Testis (tissue), 3 donors: ENCODE results near the gene NNAT. TPM values are rescaled to one million over a fixed set of nuclear protein-coding genes. Genes with fewer than 3 reads are reported as not detected.
A peak's percentile ranks its signal among the peaks of the same experiment; 100 is the strongest.

Experiments used
- DNase-seq: peaks from one replicate; pipeline ENCODE4 v3.0.0-alpha.2; 2019
- H3K27ac ChIP-seq, 2 donors: fragments of 200-600 bp; sonication (generic); one replicate each; pipeline ENCODE4 v1.5.1; 2019
- H3K27me3 ChIP-seq: fragments of 200-600 bp; sonication (generic); one replicate; pipeline ENCODE4 v1.5.1; 2019
- H3K36me3 ChIP-seq: fragments of 200-600 bp; sonication (generic); one replicate; pipeline ENCODE4 v1.5.1; 2017; ENCODE audit warnings: low read depth; ENCODE audit errors: missing control alignments
- H3K4me1 ChIP-seq: fragments of 200-600 bp; sonication (generic); one replicate; pipeline ENCODE4 v1.5.1; 2019
- H3K4me3 ChIP-seq, 2 donors: fragments of 200-600 bp; sonication (generic); one replicate each; pipeline ENCODE4 v1.5.1; 2017 to 2019
- H3K9me3 ChIP-seq: fragments of 200-600 bp; sonication (generic); one replicate; pipeline ENCODE4 v1.5.1; 2017
- CTCF ChIP-seq, 3 experiments: fragments of 450-650 bp in 2 of 3; fragments of 200-600 bp in 1 of 3; sonication (generic) in 1 of 3; IDR thresholded peaks; one replicate each; pipeline ENCODE4 v1.5.1; 2016 to 2019; ENCODE audit warnings: antibody characterized with exemption in 3 of 3, mild to moderate bottlenecking in 2 of 3, moderate library complexity in 1 of 3
- POLR2A ChIP-seq: fragments of 450-650 bp; IDR thresholded peaks from one replicate; pipeline ENCODE4 v1.6.1; 2017; ENCODE audit warnings: antibody characterized with exemption, mild to moderate bottlenecking, moderate library complexity
- WGBS, 2 donors: methylation state at CpG; one replicate each; pipeline ENCODE4 v1.1.5; 2018; 5-methylcytosine and 5-hydroxymethylcytosine counted together
- intact Hi-C: fragments of 100-400 bp; cut with DNase I; formaldehyde crosslinking; loops from one replicate; pipeline ENCODE4 v1.15.1; 2023; ENCODE audit warnings: low total_unique reads
- polyA plus RNA-seq: library from polyadenylated mRNA; stranded (reverse); fragments of 350-450 nt; fragmentation: Illumina TruSeq; extraction: RNeasy Lipid Tissue Mini Kit (QIAGEN cat#74804); gene quantifications from one replicate; pipeline ENCODE4 v1.2.3, GENCODE V29; 2014; ENCODE audit warnings: low read depth, low replicate concordance; ENCODE audit not compliant: insufficient read depth
- total RNA-seq, 2 donors: library from RNA; depleted of rRNA; stranded (reverse); fragments of >200 nt; gene quantifications; one replicate each; pipeline ENCODE4 v1.2.3, GENCODE V29; 2016

Gene NNAT
- total and polyA plus RNA-seq, 3 donors from 2014 or later: 6.1 to 8.7 (median 6.2) TPM

- no peak overlapping the region for H3K27ac ChIP-seq
- whole genome bisulfite sequencing, 2 donors: 58 to 84% methylated on average over 11 to 13 of the region's 13 CpGs
Observed at GRCh38 chr20:37523012-37523391, 2.0 kb downstream of the NNAT start.

GRCh38 chr20:37523911-37524700 is 3.1 kb downstream of the NNAT start:
- intact Hi-C loops: loop anchor here (5.0 to 10.0 kb wide), 2 partner anchors 119 to 252 kb away; no protein-coding TSS in a partner anchor
- Histone ChIP-seq H3K27ac (no peak overlapping the region), H3K9me3 (no peaks in the 10 kb centered on the region), H3K4me1 (peaks cover 26% of the 10 kb centered on the region), H3K4me3 (no peak overlapping the region), H3K36me3 (no peaks in the 10 kb centered on the region), H3K27me3 (no peaks in the 10 kb centered on the region)
- WGBS, 2 donors: 76 to 80% methylated on average over 10 of the region's 10 CpGs
- TF ChIP-seq CTCF (IDR thresholded peaks at IDR 0.05) (no peak), POLR2A (no peak)
- DNase-seq: no peak

More at GRCh38 chr20:37523012-37523391, 2.0 kb downstream of the NNAT start:
- no peak for TF ChIP-seq POLR2A
- TF ChIP-seq CTCF (IDR thresholded peaks at IDR 0.05): no peak
- Histone ChIP-seq H3K4me1 (peaks cover 21% of the 10 kb centered on the region), H3K4me3 (no peak overlapping the region), H3K27me3 (no peaks in the 10 kb centered on the region), H3K36me3 (no peaks in the 10 kb centered on the region), H3K9me3 (no peaks in the 10 kb centered on the region)
- no peak for DNase-seq
- intact Hi-C loops: loop anchor here (5.0 to 10.0 kb wide), 2 partner anchors 118 to 251 kb away; no protein-coding TSS in a partner anchor

- no peak for DNase-seq
- TF ChIP-seq POLR2A: no peak
- no peak for TF ChIP-seq CTCF (IDR thresholded peaks at IDR 0.05)
- Histone ChIP-seq H3K27me3 (no peaks in the 10 kb centered on the region), H3K36me3 (no peaks in the 10 kb centered on the region), H3K27ac (no peak overlapping the region), H3K4me3 (no peak overlapping the region), H3K4me1 (peaks cover 20% of the 10 kb centered on the region), H3K9me3 (no peaks in the 10 kb centered on the region)
- WGBS, 2 donors: 67 to 81% methylated on average over 5 to 6 of the region's 6 CpGs
- intact Hi-C loops: loop anchor here (5.0 to 10.0 kb wide), 3 partner anchors 120 to 253 kb away; no protein-coding TSS in a partner anchor
Observed at GRCh38 chr20:37524859-37525708, 4.0 kb downstream of the NNAT start.

GRCh38 chr20:37525810-37526209 is 4.8 kb downstream of the NNAT start:
- no peaks in the 10 kb centered on the region for H3K9me3 ChIP-seq
- no peaks in the 10 kb centered on the region for H3K27me3 ChIP-seq
- TF ChIP-seq POLR2A (no peak), CTCF (IDR thresholded peaks at IDR 0.05) (no peak)
- H3K4me1 ChIP-seq: peaks cover 20% of the 10 kb centered on the region
- H3K27ac ChIP-seq: peak overlapping the region in 1 of 2 donors; percentile 96
- no peaks in the 10 kb centered on the region for H3K36me3 ChIP-seq
- DNase-seq: no peak
- H3K4me3 ChIP-seq: no peak overlapping the region
- intact Hi-C loops: loop anchor here (5.0 to 10.0 kb wide), 2 partner anchors 121 to 244 kb away; no protein-coding TSS in a partner anchor
- WGBS, 2 donors: 43 to 48% methylated on average over 5 of the region's 5 CpGs
